Measurements from ENCODE around the gene SMOC2. TPM values are rescaled to one million over a fixed set of nuclear protein-coding genes. Genes with fewer than 3 reads are reported as not detected.

SMOC2 gene, protein sequence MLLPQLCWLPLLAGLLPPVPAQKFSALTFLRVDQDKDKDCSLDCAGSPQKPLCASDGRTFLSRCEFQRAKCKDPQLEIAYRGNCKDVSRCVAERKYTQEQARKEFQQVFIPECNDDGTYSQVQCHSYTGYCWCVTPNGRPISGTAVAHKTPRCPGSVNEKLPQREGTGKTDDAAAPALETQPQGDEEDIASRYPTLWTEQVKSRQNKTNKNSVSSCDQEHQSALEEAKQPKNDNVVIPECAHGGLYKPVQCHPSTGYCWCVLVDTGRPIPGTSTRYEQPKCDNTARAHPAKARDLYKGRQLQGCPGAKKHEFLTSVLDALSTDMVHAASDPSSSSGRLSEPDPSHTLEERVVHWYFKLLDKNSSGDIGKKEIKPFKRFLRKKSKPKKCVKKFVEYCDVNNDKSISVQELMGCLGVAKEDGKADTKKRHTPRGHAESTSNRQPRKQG
- not detected for total RNA-seq

DNA sequence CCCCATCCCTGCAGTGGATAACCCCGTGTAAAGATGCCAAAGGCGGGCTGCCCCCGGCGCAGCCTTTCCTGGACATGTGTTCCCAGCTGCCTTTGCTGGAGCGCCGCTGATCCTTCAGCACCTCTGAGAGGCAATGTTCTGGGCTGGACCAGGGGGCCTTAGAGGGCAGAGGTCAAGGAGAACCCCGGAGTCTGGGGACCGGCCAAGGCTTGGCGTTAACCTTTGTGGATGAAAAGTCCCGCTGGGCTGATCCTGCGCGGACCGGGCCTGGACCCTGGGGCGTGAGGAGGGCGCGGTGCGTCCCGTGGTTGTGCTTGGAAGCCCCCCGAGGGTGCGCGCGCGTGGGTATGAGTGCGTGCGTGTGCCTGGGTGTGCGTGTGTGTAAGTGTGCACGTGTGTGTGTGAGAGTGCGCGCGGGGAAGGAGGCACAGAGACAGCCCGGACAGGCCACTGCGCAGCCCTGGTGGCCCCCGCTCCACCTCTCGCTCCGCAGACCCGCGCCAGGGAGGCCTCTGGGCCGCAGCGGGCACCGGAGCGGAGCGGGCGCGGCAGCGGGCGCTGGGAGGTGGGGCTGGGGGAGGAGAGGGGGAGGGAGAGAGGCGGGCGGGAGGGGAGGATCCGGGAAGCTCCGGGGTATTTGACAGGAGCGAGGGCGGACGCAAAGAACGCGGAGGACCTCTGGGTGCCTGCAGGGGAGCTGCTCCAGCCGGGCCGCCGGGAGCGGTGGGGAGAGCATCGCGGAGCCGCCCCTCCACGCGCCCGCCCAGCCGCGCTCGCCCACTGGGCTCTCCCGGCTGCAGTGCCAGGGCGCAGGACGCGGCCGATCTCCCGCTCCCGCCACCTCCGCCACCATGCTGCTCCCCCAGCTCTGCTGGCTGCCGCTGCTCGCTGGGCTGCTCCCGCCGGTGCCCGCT, at the start of gene SMOC2:
Gene SMOC2 (plus strand): TSS at position 665 of the 914 bp plus-strand sequence. CDS start 187 bp downstream, at position 852.
- DNase-seq = no peak
- Mint-ChIP-seq H3K27ac (no peak within 1 kb of the TSS), H3K9me3 (ENCODE audit: low read depth) (no peaks in the 10 kb centered on the region), H3K4me1 (no peaks in the 10 kb centered on the region), H3K36me3 (no peaks in the 10 kb centered on the region), H3K27me3 (peaks cover 46% of the 10 kb centered on the region), H3K4me3 (no peak within 1 kb of the TSS)
- no peak for ATAC-seq
- CTCF ChIA-PET = no interaction called here

DNA sequence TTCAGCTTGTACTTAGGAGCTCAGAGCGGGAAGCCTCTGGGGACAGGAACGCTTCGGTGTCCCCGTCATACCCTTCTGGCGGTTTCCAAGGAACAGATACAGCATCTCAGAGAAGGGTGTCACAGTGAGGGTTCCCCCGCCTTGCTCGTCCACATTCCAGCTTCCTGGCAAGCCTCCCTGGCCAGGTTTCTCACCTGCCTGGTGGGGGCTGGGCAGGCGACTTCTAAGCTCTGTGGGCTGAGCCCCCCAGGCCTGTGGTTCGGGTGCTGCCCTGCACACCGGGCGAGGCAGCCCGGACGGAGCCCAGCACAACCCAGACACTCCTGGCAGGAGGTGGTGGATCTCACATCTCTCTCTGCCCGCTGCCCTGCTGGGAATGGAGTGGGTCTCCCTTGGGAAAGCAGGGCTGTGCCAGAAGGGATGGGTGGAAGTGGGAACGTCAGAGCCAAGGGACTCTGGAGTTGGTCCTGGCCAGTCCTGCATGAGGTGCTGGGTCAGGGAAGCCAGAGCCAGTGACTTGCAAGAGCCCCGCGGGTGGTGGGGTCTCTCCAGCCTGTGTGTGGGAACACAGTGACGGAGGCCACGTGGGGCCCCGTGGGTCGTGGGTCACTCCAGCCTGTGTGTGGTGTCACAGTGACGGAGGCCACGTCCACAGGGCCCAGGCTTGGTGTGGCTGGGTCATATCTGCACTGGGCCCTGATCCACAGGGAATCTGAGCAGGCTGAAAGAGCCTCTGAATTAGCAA, 47.7 kb upstream of the SMOC2 start:
- DNase-seq (no peak), ATAC-seq (no peak)
- CTCF ChIA-PET = no interaction called here
- no peaks in the 10 kb centered on the region for H3K9me3 Mint-ChIP-seq (ENCODE audit: low read depth)
- no peaks in the 10 kb centered on the region for H3K27me3 Mint-ChIP-seq
- no peak overlapping the region for H3K4me3 Mint-ChIP-seq
- no peaks in the 10 kb centered on the region for H3K4me1 Mint-ChIP-seq
- no peak overlapping the region for H3K27ac Mint-ChIP-seq
- H3K36me3 Mint-ChIP-seq = no peaks in the 10 kb centered on the region

- Mint-ChIP-seq H3K9me3 (ENCODE audit: low read depth) (no peaks in the 10 kb centered on the region), H3K27ac (no peak overlapping the region), H3K36me3 (no peaks in the 10 kb centered on the region), H3K4me3 (no peak overlapping the region), H3K27me3 (no peaks in the 10 kb centered on the region), H3K4me1 (no peaks in the 10 kb centered on the region)
- no peak for DNase-seq
- CTCF ChIA-PET = no interaction called here
- no peak for ATAC-seq
These were observed 46.4 kb upstream of the SMOC2 start for GRCh38 chr6:168394606-168395005.

GRCh38 chr6:168395983-168396382, 45.0 kb upstream of the SMOC2 start:
- Mint-ChIP-seq H3K4me1 (no peaks in the 10 kb centered on the region), H3K4me3 (no peak overlapping the region), H3K9me3 (ENCODE audit: low read depth) (no peaks in the 10 kb centered on the region), H3K27ac (no peak overlapping the region), H3K27me3 (no peaks in the 10 kb centered on the region), H3K36me3 (no peaks in the 10 kb centered on the region)
- ATAC-seq = no peak
- CTCF ChIA-PET = no interaction called here
- no peak for DNase-seq

DNA sequence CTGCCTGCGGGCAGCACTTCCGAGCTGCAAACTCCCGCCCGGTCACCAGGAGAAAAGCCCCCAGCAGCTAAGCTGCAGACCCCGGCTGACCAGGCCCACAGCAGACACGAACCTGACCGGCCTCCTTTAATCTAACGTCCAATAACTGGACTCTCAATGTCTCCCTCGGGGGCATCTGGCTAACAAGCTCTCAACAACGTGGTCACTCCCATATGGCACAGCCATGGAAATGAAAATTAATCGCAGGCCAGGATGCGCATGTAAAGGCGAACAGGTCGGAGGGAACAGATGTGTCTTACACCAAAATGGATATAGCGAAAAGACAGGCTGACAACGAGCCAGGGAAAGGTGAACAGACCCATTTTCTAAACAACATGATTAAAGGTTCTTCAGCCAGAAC, 44.4 kb upstream of the SMOC2 start:
- DNase-seq (no peak), ATAC-seq (no peak)
- Mint-ChIP-seq H3K36me3 (no peaks in the 10 kb centered on the region), H3K27me3 (no peaks in the 10 kb centered on the region), H3K27ac (no peak overlapping the region), H3K4me3 (no peak overlapping the region), H3K4me1 (no peaks in the 10 kb centered on the region), H3K9me3 (ENCODE audit: low read depth) (no peaks in the 10 kb centered on the region)
- CTCF ChIA-PET = no interaction called here

DNA sequence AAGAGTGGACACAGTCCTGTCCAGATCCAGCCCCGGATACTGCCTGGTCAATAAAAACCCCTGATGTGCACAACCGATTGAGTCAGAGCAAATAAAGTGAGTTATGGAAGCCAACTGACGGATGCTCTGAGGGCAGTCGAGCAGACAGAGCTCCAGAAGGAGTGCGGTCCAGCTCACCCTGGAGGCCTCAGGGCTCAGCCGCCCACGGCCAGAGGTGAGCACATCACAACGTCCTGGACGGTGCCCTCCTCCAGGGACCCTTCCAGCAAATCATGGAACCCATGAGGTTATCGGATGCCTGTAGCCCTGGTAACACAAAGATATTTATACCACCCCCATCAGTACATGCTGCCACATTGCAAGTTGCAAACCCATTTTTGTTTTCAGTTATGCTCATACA, 44.0 kb upstream of the SMOC2 start:
- H3K27ac Mint-ChIP-seq = no peak overlapping the region
- DNase-seq (no peak), ATAC-seq (no peak)
- no peaks in the 10 kb centered on the region for H3K9me3 Mint-ChIP-seq (ENCODE audit: low read depth)
- CTCF ChIA-PET = no interaction called here
- no peak overlapping the region for H3K4me3 Mint-ChIP-seq
- H3K36me3 Mint-ChIP-seq = no peaks in the 10 kb centered on the region
- no peaks in the 10 kb centered on the region for H3K4me1 Mint-ChIP-seq
- H3K27me3 Mint-ChIP-seq = no peaks in the 10 kb centered on the region

DNA sequence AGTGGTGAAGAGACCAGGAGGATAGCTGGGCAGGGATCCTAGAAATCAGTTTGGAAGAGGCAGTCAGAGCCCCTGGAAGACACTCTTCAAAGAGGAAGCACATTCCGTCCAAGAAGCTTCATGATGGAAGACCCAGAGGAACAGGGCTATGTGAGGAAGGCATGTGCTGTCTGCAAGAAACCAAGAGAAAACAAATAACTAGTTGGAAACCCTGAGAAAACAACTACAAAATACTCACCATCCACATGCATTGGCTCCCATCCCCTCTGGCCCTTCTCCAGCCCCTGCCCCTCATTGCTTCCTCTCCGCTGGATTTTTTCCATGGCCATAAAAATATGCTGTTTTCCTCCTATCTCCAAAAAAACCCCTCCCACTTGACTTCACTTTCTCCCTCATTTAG, 40.9 kb upstream of the SMOC2 start:
- no peak for DNase-seq
- Mint-ChIP-seq H3K27ac (no peak overlapping the region), H3K27me3 (no peaks in the 10 kb centered on the region), H3K36me3 (no peaks in the 10 kb centered on the region), H3K9me3 (ENCODE audit: low read depth) (no peaks in the 10 kb centered on the region), H3K4me1 (no peaks in the 10 kb centered on the region), H3K4me3 (no peak overlapping the region)
- no peak for ATAC-seq
- CTCF ChIA-PET = no interaction called here

- H3K4me3 Mint-ChIP-seq = no peak overlapping the region
- H3K27me3 Mint-ChIP-seq = no peaks in the 10 kb centered on the region
- no peaks in the 10 kb centered on the region for H3K4me1 Mint-ChIP-seq
- CTCF ChIA-PET = no interaction called here
- DNase-seq = no peak
- no peaks in the 10 kb centered on the region for H3K9me3 Mint-ChIP-seq (ENCODE audit: low read depth)
- H3K27ac Mint-ChIP-seq = no peak overlapping the region
- no peaks in the 10 kb centered on the region for H3K36me3 Mint-ChIP-seq
- ATAC-seq = no peak
These were observed 37.5 kb upstream of the SMOC2 start for GRCh38 chr6:168403370-168404005.

DNA sequence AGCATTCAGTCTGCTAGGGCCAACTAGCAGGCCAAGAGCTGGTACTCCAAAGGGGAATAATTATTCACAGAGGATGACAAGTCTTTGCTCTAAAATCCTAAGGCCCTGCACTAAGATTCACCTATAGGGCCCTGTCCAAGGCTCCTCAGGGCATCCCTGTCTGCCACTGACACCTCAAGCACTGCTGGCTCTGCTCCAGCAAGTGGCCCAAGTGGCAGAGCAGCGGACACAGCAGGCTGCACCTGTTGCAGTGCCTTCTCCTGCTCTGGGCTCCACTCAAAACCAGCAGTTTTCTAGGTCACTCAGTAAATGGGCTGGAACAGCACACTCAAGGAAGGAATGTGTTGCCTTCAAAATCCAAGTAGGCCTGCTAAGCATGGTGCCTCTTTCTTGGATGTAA, 36.4 kb upstream of the SMOC2 start:
- H3K9me3 Mint-ChIP-seq (ENCODE audit: low read depth) = no peaks in the 10 kb centered on the region
- ATAC-seq = no peak
- CTCF ChIA-PET = no interaction called here
- no peak overlapping the region for H3K4me3 Mint-ChIP-seq
- H3K27me3 Mint-ChIP-seq = no peaks in the 10 kb centered on the region
- H3K27ac Mint-ChIP-seq = no peak overlapping the region
- H3K36me3 Mint-ChIP-seq = no peaks in the 10 kb centered on the region
- H3K4me1 Mint-ChIP-seq = no peaks in the 10 kb centered on the region
- no peak for DNase-seq

GRCh38 chr6:168407842-168408241, 33.1 kb upstream of the SMOC2 start:
- ATAC-seq = no peak
- no peaks in the 10 kb centered on the region for H3K36me3 Mint-ChIP-seq
- no peaks in the 10 kb centered on the region for H3K4me1 Mint-ChIP-seq
- H3K27ac Mint-ChIP-seq = no peak overlapping the region
- CTCF ChIA-PET = no interaction called here
- no peaks in the 10 kb centered on the region for H3K9me3 Mint-ChIP-seq (ENCODE audit: low read depth)
- DNase-seq = no peak
- no peak overlapping the region for H3K4me3 Mint-ChIP-seq
- no peaks in the 10 kb centered on the region for H3K27me3 Mint-ChIP-seq

GRCh38 chr6:168408504-168409136, 32.4 kb upstream of the SMOC2 start:
- H3K4me3 Mint-ChIP-seq = no peak overlapping the region
- H3K4me1 Mint-ChIP-seq = no peaks in the 10 kb centered on the region
- CTCF ChIA-PET = no interaction called here
- no peaks in the 10 kb centered on the region for H3K27me3 Mint-ChIP-seq
- H3K27ac Mint-ChIP-seq = no peak overlapping the region
- H3K36me3 Mint-ChIP-seq = no peaks in the 10 kb centered on the region
- no peak for ATAC-seq
- no peak for DNase-seq
- H3K9me3 Mint-ChIP-seq (ENCODE audit: low read depth) = no peaks in the 10 kb centered on the region

GRCh38 chr6:168410035-168410434, 30.9 kb upstream of the SMOC2 start:
- ATAC-seq (no peak), DNase-seq (no peak)
- Mint-ChIP-seq H3K27me3 (no peaks in the 10 kb centered on the region), H3K27ac (no peak overlapping the region), H3K36me3 (no peaks in the 10 kb centered on the region), H3K4me3 (no peak overlapping the region), H3K4me1 (no peaks in the 10 kb centered on the region), H3K9me3 (ENCODE audit: low read depth) (no peaks in the 10 kb centered on the region)
- CTCF ChIA-PET = no interaction called here

DNA sequence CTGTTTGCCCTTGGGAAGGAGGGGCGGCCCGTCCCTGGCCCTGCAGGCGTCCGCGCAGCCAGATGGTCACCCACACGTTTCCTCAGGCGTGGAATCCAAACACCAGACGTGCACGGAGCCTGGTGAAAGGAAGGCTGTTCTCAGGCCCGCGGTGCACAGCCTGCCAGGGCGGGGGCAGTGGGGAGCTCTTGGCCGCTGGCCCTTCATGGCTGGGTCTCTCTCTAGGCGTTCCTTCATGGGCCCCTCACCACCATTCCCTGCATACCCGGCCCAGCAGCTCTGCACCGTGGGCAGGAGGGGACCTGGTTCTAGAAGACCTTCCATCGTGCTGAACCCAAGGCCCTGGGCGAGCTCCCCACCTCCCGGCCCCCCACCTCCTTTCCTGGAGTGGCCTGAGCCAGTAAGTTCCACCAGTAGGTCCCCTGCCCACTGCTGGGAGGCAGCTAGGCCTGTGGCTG, 30.4 kb upstream of the SMOC2 start:
- no peak for DNase-seq
- H3K4me1 Mint-ChIP-seq = no peaks in the 10 kb centered on the region
- no peak overlapping the region for H3K4me3 Mint-ChIP-seq
- no peak overlapping the region for H3K27ac Mint-ChIP-seq
- no peaks in the 10 kb centered on the region for H3K27me3 Mint-ChIP-seq
- CTCF ChIA-PET = no interaction called here
- no peak for ATAC-seq
- no peaks in the 10 kb centered on the region for H3K9me3 Mint-ChIP-seq (ENCODE audit: low read depth)
- H3K36me3 Mint-ChIP-seq = no peaks in the 10 kb centered on the region

Data from activated CD8-positive, alpha-beta memory T cell treated with anti-CD3 and anti-CD28 coated beads, Interleukin-2, amount 10 ng/mL, durations not matched to agents 7 days and 5 days (primary cell).